Upper lobe of right lung (tissue), 1 donor: ENCODE results near the gene TAPBPL. TPM values are rescaled to one million over a fixed set of nuclear protein-coding genes. Genes with fewer than 3 reads are reported as not detected.
A peak's percentile ranks its signal among the peaks of the same experiment; 100 is the strongest.

Source experiments
- ATAC-seq: fragments of 200-7000 bp; cut with Tn5 transposase; one replicate; pipeline ENCODE4 v1.9.1; 2020; ENCODE audit warnings: mild to moderate bottlenecking, moderate library complexity
- DNase-seq: peaks from one replicate; pipeline ENCODE4 v3.0.0-alpha.2; 2020
- H3K27ac ChIP-seq: fragments of 200-600 bp; one replicate; pipeline ENCODE4 v1.8.0; 2022
- H3K27me3 ChIP-seq: fragments of 200-600 bp; one replicate; pipeline ENCODE4 v1.8.0; 2022; ENCODE audit warnings: mild to moderate bottlenecking
- H3K36me3 ChIP-seq: fragments of 200-600 bp; one replicate; pipeline ENCODE4 v1.8.0; 2022
- H3K4me1 ChIP-seq: fragments of 200-600 bp; one replicate; pipeline ENCODE4 v1.8.0; 2022
- H3K4me3 ChIP-seq: fragments of 200-600 bp; one replicate; pipeline ENCODE4 v1.8.0; 2022; ENCODE audit warnings: mild to moderate bottlenecking
- H3K9me3 ChIP-seq: fragments of 200-600 bp; one replicate; pipeline ENCODE4 v1.8.0; 2022
- CTCF ChIP-seq: fragments of 200-600 bp; IDR thresholded peaks from one replicate; pipeline ENCODE4 v1.8.0; 2022; ENCODE audit warnings: antibody characterized with exemption
- intact Hi-C: fragments of 100-400 bp; cut with DNase I; formaldehyde crosslinking; loops from one replicate; pipeline ENCODE4 v1.11.0; 2022
- total RNA-seq: library from RNA; stranded (reverse); fragmentation: NEBNext Ultra II Directional; extraction: Animal tissue kit (Norgen Biotek cat#: 25700); gene quantifications from one replicate; pipeline ENCODE4 v1.2.1, GENCODE V29; 2021
- donor health status: DM: no; HTN: yes; CAD: no; lungs with severe emphysema.

The TAPBPL gene
- total RNA-seq, 1 donor from 2014 or later: 28.4 TPM

- Histone ChIP-seq H3K36me3 (peaks cover 15% of the 10 kb centered on the region), H3K27me3 (no peaks in the 10 kb centered on the region), H3K27ac (peak overlapping the region; percentile 98), H3K4me1 (peaks cover 21% of the 10 kb centered on the region), H3K4me3 (peak overlapping the region; percentile 76), H3K9me3 (no peaks in the 10 kb centered on the region)
- peak; percentile 39 for DNase-seq
- no peak for ATAC-seq
- intact Hi-C loops: no loop called here
- TF ChIP-seq CTCF: no peak
These were observed 1.6 kb upstream of the TAPBPL start for GRCh38 chr12:6450091-6450868.

- Histone ChIP-seq H3K4me3 (peak overlapping the region; percentile 76), H3K27me3 (no peaks in the 10 kb centered on the region), H3K4me1 (peaks cover 21% of the 10 kb centered on the region), H3K9me3 (no peaks in the 10 kb centered on the region), H3K36me3 (peaks cover 19% of the 10 kb centered on the region), H3K27ac (peak overlapping the region; percentile 98)
- DNase-seq: no peak
- no peak for TF ChIP-seq CTCF
- intact Hi-C loops: no loop called here
- no peak for ATAC-seq
These were observed 934 bp upstream of the TAPBPL start for GRCh38 chr12:6450869-6451347.

- H3K36me3 ChIP-seq: peaks cover 33% of the 10 kb centered on the region
- no peak for DNase-seq
- TF ChIP-seq CTCF: no peak
- no peaks in the 10 kb centered on the region for H3K9me3 ChIP-seq
- peak overlapping the region; percentile 98 for H3K27ac ChIP-seq
- peak; percentile 30 for ATAC-seq
- peak overlapping the region; percentile 76 for H3K4me3 ChIP-seq
- H3K4me1 ChIP-seq: peaks cover 21% of the 10 kb centered on the region
- no peaks in the 10 kb centered on the region for H3K27me3 ChIP-seq
- intact Hi-C loops: no loop called here
These were observed 552 bp downstream of the TAPBPL start for GRCh38 chr12:6452245-6452943.

GRCh38 chr12:6452944-6453630 is 1.2 kb downstream of the TAPBPL start:
- Histone ChIP-seq H3K36me3 (peaks cover 40% of the 10 kb centered on the region), H3K4me1 (peaks cover 21% of the 10 kb centered on the region), H3K27ac (peak overlapping the region; percentile 98), H3K4me3 (peak overlapping the region; percentile 76), H3K27me3 (no peaks in the 10 kb centered on the region), H3K9me3 (no peaks in the 10 kb centered on the region)
- TF ChIP-seq CTCF: no peak
- DNase-seq (peak; percentile 70), ATAC-seq (peak; percentile 37)
- intact Hi-C loops: no loop called here

GRCh38 chr12:6457220-6457945 is 5.5 kb downstream of the TAPBPL start:
- H3K36me3 ChIP-seq: peaks cover 82% of the 10 kb centered on the region
- no peak overlapping the region for H3K4me3 ChIP-seq
- no peak overlapping the region for H3K27ac ChIP-seq
- DNase-seq (no peak), ATAC-seq (no peak)
- TF ChIP-seq CTCF: no peak
- H3K9me3 ChIP-seq: no peaks in the 10 kb centered on the region
- H3K4me1 ChIP-seq: peaks cover 27% of the 10 kb centered on the region
- intact Hi-C loops: no loop called here
- H3K27me3 ChIP-seq: no peaks in the 10 kb centered on the region
